Measurements from ENCODE around the gene PXN.
"Not testable (repeated sequence)": the region's sequence is repeated elsewhere in the genome, so short reads cannot be mapped to it uniquely, and the experiment has no call there.

The PXN gene

GRCh38 chr12:120225852-120226640 is 39.5 kb downstream of the PXN start:
- no peak for DNase-seq (ENCODE audit: low spot score)

DNA sequence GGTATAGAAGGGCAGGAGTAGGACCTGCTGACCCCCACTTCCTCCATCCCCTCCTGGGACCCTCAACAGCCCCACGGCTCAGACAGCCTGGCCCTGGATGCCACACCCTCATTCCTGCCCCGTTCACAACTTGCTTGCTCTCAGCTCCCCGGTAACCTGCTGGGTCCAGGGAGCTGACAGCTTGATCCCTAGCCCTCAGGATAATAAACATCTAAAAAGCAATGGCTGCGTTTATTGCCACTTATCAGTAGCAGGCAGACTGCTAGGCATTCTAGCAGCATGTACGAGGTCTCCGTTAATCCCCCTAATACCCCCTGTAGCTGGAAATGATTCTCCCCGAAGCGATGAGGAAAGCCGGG is 40.4 kb downstream of the PXN start:
- DNase-seq (ENCODE audit: low spot score), result no peak

GRCh38 chr12:120224304-120225199 is 41.0 kb downstream of the PXN start:
- DNase-seq (ENCODE audit: low spot score), result no peak

GRCh38 chr12:120223458-120224303 is 41.8 kb downstream of the PXN start:
- no peak for DNase-seq (ENCODE audit: low spot score)

- DNase-seq (ENCODE audit: low spot score), result no peak
These were observed 43.2 kb downstream of the PXN start for GRCh38 chr12:120222288-120222832.

DNA sequence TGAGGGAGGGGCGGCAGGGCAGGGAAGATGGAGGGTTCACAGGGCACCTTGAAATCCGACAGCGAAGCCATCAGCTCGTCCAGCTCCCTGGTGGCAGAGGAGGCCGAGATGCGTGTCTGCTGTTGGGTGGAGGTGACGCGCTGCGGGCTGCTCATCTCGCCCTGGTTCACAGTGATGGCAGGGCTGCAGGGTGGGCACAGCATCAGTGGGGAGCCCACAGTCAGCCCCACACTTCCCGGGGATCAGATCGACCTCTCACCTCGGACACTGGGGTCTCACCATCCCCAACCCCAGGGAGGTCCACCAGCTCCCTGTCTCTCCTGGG is 44.0 kb downstream of the PXN start:
- DNase-seq (ENCODE audit: low spot score), result no peak

DNA sequence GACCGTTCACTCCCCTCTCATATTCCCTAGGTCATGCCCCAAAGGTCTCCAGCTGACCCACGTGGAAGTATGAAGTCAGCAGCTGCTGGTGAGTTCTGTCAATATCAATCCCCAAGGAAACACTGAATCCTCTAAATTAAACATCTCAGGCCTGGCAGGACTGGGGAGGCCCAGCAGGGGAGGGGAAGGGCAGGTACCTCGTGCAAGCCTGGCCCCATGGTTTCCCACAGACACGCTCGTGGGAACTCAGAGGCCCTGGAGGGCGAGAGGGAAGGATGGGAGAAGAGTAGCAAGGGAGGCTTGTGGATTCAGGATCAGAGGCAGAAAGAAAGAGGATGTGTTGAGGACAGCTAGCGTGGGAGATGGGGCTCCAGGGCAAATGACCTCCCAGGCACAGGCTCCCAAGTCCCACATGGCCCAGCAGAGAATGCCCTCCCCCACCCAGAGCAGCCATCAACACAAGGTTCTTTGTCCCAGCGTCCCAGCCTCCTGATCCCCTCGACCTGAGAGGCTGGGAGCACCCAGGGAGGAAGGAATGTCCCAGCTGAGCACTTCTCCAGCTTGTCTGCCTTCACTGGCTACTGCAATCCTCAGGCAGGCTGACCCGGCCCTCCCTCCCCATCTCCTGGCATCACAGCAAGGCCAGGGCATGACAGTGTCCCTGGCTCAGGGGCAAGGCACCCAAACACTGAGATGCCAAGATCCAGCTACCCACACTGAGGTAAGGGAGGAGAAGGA is 44.5 kb downstream of the PXN start:
- DNase-seq (ENCODE audit: low spot score), result no peak

DNA sequence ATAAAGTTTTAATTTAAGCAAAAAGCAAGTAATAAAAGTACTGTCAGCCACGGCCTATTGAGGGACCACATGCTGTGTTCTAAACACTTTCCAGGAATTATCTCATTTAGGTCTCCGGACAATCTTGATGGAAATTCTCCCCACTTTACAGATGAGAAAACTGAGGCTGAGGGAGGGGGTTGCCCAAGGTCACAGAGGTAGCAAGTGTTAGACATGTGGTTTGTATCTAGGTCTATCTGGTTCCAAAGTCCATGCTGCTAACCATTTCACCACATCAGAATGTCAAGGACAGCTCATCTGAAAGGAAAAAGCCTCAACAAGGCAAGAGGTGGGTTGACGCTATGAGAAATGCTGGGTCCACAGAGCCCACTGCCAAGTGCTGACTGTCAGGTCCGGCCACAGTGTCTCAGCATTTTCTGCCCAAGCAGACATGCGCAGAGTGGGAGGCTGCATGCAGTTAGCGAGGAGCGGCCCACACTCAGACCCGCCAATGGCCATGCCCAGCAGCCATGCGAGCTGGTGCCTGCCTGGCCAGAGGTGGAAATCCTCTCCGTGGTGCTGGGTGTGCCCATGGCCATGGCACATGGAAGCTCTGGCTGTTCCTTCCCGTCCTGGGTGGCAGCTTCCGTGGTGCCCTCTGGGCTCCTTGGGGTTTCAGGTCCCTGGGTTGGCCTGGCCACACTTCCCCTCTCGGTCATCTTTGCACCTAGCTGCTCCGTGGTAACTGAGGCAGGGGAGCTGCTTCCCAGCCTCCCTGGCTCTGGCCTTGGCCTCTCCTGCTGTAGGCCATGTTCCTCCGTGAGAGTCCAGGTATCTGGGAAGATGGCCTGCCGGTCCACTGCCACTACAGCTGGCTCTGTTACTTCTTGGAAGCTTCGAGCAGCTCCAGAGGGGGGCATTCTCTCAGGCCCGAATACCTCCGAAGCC is 46.6 kb downstream of the PXN start:
- no peak for DNase-seq (ENCODE audit: low spot score)

DNA sequence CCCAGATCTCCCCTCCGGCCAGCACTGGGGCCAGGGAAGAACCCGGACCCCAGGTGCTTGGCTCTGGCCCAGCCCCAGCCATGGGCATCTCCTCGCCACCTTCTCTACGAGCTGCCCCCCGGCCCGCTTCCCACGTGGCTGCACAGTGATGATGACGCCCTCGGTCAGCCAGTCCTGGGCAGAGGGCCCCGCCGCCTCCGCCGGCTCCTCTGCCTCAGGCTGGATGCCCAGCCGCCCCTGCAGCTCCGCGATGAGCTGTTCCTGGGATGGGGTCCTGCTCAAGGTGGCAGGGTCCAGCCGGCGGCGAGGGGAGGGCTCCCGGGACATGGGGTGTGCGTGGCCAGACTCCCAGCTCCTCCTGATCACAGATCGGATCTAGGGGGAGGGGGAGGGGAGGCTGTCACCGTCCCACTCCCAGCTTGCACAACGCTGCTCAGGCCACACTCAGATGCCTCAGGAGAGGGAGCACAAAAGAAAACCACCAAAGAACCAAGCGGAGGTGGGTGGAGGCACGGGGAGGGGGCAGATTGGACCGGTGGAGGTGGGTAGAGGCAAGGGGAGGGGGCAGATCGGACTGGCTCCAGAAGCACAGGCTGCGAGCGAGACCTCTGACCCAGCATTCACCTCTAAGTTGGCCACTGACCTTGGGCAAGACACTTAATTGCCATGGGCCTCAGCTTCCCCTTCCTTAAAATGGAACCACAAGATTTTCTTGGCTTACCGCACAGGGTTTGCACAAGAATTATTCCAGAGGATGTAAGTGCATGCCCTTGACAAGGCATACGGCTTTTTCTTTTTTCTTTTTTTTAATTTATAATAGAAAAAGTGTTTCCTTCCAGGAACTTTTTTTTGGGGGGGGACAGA is 48.6 kb downstream of the PXN start:
- DNase-seq (ENCODE audit: low spot score), result no peak

DNA sequence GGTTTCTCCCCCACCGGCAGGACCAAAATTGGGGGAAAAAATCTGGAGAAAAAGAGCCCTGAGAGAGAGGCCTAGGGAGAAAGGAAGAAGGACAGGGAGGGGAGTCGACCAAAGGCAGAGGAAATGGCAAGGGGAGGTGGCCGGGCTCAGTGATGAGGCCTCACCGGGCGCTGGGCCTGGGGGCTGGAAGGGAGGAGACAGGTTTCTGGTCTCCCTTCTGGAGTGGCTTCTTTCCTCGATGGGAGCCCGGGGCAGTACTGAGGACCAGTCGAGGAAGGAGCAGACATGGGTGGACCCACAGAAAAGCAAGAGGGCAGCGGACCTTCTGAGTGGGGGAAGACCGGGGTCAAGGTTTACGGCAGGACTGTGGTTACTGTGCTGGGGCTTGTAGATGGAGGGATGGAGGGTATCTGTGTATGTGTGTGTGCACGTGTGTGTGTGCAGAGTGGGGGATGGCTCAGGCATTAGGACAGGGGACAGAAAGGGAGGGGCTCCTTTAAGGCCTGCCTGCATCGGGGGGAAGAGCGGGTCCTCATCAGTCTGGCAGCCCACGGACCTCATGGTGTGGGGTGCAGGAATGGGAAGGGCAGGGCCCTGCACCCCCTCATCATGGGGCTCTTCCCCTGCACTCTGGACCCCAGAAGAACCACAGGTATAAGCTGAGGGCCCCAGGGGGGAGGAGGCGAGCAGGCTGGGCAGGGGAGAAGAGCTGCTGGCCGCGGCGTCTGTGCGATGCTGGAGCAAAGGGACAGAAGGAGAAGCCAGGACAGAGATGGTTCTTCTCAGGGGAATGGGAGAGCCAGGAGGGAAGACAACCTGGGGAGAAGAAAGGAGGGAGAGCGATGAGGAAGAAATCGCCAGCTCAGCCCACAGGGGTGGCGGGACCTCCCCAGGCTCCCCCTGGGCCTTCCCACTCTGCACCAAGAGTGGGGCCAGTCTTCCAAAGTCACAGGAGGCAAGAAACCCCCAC is 49.5 kb downstream of the PXN start:
- no peak for DNase-seq (ENCODE audit: low spot score)

- no peak for DNase-seq (ENCODE audit: low spot score)
These were observed 50.2 kb downstream of the PXN start for GRCh38 chr12:120215357-120215735.

DNA sequence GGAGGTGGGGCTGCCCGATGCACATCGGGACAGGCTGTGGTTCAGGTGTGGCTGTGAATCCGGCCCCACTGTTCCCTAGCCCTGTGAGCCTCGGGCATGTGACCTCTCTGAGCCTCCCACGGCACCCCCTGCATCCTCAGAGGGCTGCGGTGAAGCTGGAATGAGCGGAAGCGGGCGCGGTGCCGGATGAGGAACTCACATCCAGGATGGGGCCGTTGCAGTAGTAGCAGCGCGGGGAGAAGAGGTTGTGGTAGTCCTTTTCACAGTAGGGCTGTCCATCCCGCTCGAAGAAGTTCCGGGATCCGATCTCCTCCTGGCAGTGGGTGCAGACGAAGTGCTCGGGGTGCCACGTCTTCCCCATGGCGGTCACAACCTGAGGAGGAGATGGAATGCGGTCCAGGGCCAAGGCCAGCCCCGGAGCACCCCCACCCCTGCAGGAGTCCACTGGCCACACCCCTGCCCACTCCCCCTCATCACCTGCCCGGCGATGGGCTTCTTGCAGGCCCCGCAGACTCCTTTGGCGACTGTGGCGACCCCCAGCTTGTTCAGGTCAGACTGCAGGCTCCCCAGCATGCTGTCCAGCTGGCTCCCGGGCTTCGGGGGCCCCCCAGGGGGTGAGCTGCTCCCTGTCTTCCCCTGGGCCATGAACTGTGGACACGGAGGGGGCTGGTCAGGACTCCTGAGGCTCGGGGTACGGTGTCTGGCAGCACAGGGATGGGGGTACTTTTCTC is 50.7 kb downstream of the PXN start:
- DNase-seq (ENCODE audit: low spot score), result no peak

GRCh38 chr12:120213758-120214157 is 51.8 kb downstream of the PXN start:
- no peak for DNase-seq (ENCODE audit: low spot score)

- not testable (repeated sequence) for DNase-seq (ENCODE audit: low spot score)
These were observed 52.3 kb downstream of the PXN start for GRCh38 chr12:120213182-120213581.

DNA sequence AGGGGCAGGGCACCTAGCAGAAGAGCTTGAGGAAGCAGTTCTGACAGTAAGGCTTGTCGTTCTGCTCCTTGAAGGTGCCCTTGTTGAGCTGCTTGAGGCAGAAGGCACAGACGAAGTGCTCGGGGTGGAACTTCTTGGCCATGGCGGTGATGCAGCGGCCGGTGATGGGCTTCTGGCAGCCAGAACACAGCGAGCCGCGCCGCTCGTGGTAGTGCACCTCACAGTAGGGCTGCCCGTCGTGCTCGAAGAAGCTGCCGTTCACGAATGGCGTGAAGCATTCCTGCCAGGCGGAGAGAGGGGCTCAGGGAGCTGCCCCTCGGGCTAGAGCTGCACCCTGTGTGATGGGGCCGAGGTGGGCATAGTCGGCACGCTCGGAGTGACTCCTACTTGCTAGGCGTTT is 53.2 kb downstream of the PXN start:
- no peak for DNase-seq (ENCODE audit: low spot score)

DNA sequence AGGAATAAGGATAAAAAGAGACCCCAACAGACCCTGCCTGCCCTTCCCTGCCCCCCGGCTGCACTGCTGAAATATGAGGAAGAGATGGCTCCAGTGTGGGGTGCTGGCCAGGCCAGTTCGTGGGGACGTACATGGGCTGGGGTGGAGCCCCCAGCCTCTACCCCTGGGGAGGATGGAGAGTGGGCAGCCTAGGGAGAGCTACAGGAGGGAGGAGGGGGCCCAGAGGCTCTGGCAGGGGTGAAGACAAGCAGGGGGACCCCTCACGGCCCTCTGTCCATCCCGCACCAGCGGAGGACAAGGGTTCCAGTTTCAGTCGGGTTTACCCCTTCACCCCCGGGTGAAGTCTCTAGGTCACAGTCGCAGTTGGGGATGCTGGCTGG is 53.6 kb downstream of the PXN start:
- DNase-seq (ENCODE audit: low spot score), result no peak

GRCh38 chr12:120211243-120211903 is 54.2 kb downstream of the PXN start:
- DNase-seq (ENCODE audit: low spot score), result no peak
